ENCODE results near the gene IGF2BP2. TPM values are rescaled to one million over a fixed set of nuclear protein-coding genes. Genes with fewer than 3 reads are reported as not detected.
A peak's percentile ranks its signal among the peaks of the same experiment; 100 is the strongest.

Gene IGF2BP2
- total and polyA plus RNA-seq, 2 donors from 2014 or later: 7.7 to 26.9 TPM

DNA sequence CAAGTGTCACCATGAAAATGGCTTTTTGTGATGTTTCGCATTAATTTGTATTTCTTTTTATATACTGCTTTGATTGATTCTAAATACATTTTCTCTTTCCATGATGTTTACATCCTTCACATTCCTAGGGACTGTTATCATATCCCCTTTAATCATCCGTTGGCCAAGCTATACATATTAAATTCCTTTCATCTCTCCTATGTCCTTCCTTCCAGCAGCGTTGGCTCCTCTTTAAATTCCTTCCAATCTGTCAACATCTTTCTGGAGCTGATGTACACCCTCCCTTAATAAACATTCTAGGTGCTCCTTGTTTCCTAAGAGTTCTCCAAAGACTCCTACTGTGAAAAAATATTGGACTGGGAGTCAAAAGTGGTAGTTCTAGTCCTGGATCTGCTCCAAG, 87.8 kb downstream of the IGF2BP2 start:
- TF ChIP-seq, protein P1, sequence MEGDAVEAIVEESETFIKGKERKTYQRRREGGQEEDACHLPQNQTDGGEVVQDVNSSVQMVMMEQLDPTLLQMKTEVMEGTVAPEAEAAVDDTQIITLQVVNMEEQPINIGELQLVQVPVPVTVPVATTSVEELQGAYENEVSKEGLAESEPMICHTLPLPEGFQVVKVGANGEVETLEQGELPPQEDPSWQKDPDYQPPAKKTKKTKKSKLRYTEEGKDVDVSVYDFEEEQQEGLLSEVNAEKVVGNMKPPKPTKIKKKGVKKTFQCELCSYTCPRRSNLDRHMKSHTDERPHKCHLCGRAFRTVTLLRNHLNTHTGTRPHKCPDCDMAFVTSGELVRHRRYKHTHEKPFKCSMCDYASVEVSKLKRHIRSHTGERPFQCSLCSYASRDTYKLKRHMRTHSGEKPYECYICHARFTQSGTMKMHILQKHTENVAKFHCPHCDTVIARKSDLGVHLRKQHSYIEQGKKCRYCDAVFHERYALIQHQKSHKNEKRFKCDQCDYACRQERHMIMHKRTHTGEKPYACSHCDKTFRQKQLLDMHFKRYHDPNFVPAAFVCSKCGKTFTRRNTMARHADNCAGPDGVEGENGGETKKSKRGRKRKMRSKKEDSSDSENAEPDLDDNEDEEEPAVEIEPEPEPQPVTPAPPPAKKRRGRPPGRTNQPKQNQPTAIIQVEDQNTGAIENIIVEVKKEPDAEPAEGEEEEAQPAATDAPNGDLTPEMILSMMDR (IDR thresholded peaks at IDR 0.05; ENCODE audit: borderline replicate concordance, extremely low read depth, insufficient read depth): no peak
- Histone ChIP-seq H3K27ac (ENCODE audit: low read depth in 2 of 2, low read length in 2 of 2) (no peak overlapping the region), H3K9ac (ENCODE audit: low read length in 3 of 3) (no peak overlapping the region), H3K4me1 (ENCODE audit: control insufficient read depth in 2 of 3, insufficient read depth in 2 of 3, low read depth in 1 of 3, low read length in 3 of 3) (no peaks in the 10 kb centered on the region), H3K27me3 (ENCODE audit: control insufficient read depth, insufficient read depth, low read length) (no peaks in the 10 kb centered on the region), H3K9me3 (ENCODE audit: control insufficient read depth in 2 of 3, insufficient read depth in 1 of 3, low read length in 3 of 3) (no peaks in the 10 kb centered on the region), H3K36me3 (ENCODE audit: control insufficient read depth in 2 of 3, insufficient read depth in 3 of 3, low read length in 3 of 3) (no peaks in the 10 kb centered on the region), H3K4me3 (ENCODE audit: low read length in 3 of 3) (no peak overlapping the region)
- intact Hi-C loops (cut with DNase I): no loop called here
- FAIRE-seq: no peak
- DNase-seq: no peak

DNA sequence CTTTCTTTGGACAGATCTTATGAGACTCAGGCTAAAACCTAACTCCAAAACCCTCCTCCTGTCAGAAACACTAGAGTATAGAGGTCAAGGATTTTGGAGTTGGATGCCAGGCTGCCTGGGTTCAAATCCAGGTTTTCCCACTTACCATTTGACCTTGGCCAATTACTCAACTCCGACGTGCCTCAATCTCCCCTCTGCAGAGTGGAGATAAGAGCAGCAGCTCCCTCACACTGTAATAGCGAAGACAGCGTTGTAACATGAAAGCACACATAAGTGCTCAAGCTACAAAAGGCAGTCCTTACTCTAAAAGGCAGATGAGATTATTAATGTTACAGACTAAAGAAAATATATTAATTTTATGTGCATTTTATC, 90.1 kb downstream of the IGF2BP2 start:
- Histone ChIP-seq H3K4me1 (ENCODE audit: control insufficient read depth in 2 of 3, insufficient read depth in 2 of 3, low read depth in 1 of 3, low read length in 3 of 3) (no peaks in the 10 kb centered on the region), H3K27me3 (ENCODE audit: control insufficient read depth, insufficient read depth, low read length) (no peaks in the 10 kb centered on the region), H3K9ac (ENCODE audit: low read length in 3 of 3) (no peak overlapping the region), H3K4me3 (ENCODE audit: low read length in 3 of 3) (no peak overlapping the region), H3K36me3 (ENCODE audit: control insufficient read depth in 2 of 3, insufficient read depth in 3 of 3, low read length in 3 of 3) (no peaks in the 10 kb centered on the region), H3K9me3 (ENCODE audit: control insufficient read depth in 2 of 3, insufficient read depth in 1 of 3, low read length in 3 of 3) (no peaks in the 10 kb centered on the region), H3K27ac (ENCODE audit: low read depth in 2 of 2, low read length in 2 of 2) (no peak overlapping the region)
- intact Hi-C loops (cut with DNase I): no loop called here
- no peak for DNase-seq
- TF ChIP-seq, protein P1 (IDR thresholded peaks at IDR 0.05; ENCODE audit: borderline replicate concordance, extremely low read depth, insufficient read depth): no peak
- FAIRE-seq: no peak

- Histone ChIP-seq H3K4me1 (ENCODE audit: control insufficient read depth in 2 of 3, insufficient read depth in 2 of 3, low read depth in 1 of 3, low read length in 3 of 3) (no peaks in the 10 kb centered on the region), H3K4me3 (ENCODE audit: low read length in 3 of 3) (no peak overlapping the region), H3K9ac (ENCODE audit: low read length in 3 of 3) (no peak overlapping the region), H3K27me3 (ENCODE audit: control insufficient read depth, insufficient read depth, low read length) (no peaks in the 10 kb centered on the region), H3K36me3 (ENCODE audit: control insufficient read depth in 2 of 3, insufficient read depth in 3 of 3, low read length in 3 of 3) (no peaks in the 10 kb centered on the region), H3K9me3 (ENCODE audit: control insufficient read depth in 2 of 3, insufficient read depth in 1 of 3, low read length in 3 of 3) (no peaks in the 10 kb centered on the region), H3K27ac (ENCODE audit: low read depth in 2 of 2, low read length in 2 of 2) (no peak overlapping the region)
- FAIRE-seq (no peak), DNase-seq (peak in 4 of 5 donors; percentile 63 to 85 (median 71))
- TF ChIP-seq, protein P1 (IDR thresholded peaks at IDR 0.05; ENCODE audit: borderline replicate concordance, extremely low read depth, insufficient read depth): peak; percentile 52
- intact Hi-C loops (cut with DNase I): no loop called here
Observed at GRCh38 chr3:185733980-185734724, 90.7 kb downstream of the IGF2BP2 start.

Measured in kidney (tissue), 14 donors.